Endothelial cell of umbilical vein (primary cell): Measurements from ENCODE around the gene ABCF1. TPM values are rescaled to one million over a fixed set of nuclear protein-coding genes. Genes with fewer than 3 reads are reported as not detected.

Experiments
- BruUV-seq: library from RNA; stranded (reverse); fragments of 400-500 nt; replicated peaks from 2 replicates; lab custom pipeline; 2021; lab: Mats Ljungman, UMichigan
- CTCF ChIA-PET: fragments of 300-600, 350-600 bp; sonication (Branson Sonifier 250); formaldehyde crosslinking; loops from one replicate; lab custom pipeline; 2021; ENCODE audit warnings: antibody characterized with exemption, inconsistent platforms; lab: Charles Lee
- POLR2A ChIA-PET: fragments of 300-600, 350-600 bp; sonication (Branson Sonifier 250); formaldehyde crosslinking; loops from one replicate; lab custom pipeline; 2021; ENCODE audit warnings: antibody characterized with exemption, inconsistent platforms; lab: Charles Lee
- DNase-seq: peaks from one replicate; pipeline ENCODE4 v3.0.0-alpha.2; 2011; ENCODE audit warnings: low read depth, low spot score
- FAIRE-seq: peaks from 2 replicates; lab custom pipeline; 2011; peaks lifted over from hg19 to GRCh38; lab: Jason Lieb, UNC
- H2AFZ ChIP-seq: 2 replicates; pipeline ENCODE4 v1.6.0; 2012; ENCODE audit warnings: low read depth, low read length, control low read depth, inconsistent platforms
- H3K27ac ChIP-seq: 2 replicates; pipeline ENCODE4 v1.5.1; 2011; ENCODE audit warnings: low read depth, mild to moderate bottlenecking, control low read depth, low read length, moderate library complexity; ENCODE audit not compliant: insufficient read depth
- H3K27me3 ChIP-seq, 2 experiments: 2 replicates each; pipeline versions ENCODE4 v1.6.0 to v1.6.1; 2011; ENCODE audit warnings: low read length in 2 of 2, mixed read lengths in 1 of 2; ENCODE audit not compliant: control insufficient read depth in 2 of 2, insufficient read depth in 2 of 2
- H3K36me3 ChIP-seq, 2 experiments: 2 replicates in 1 of 2; 3 replicates in 1 of 2; pipeline ENCODE4 v1.5.1; 2011; ENCODE audit warnings: low read length in 2 of 2, mild to moderate bottlenecking in 1 of 2, moderate library complexity in 1 of 2; ENCODE audit not compliant: control insufficient read depth in 2 of 2, insufficient read depth in 2 of 2; ENCODE audit errors: extremely low read depth in 1 of 2
- H3K4me1 ChIP-seq: 3 replicates; pipeline ENCODE4 v1.5.1; 2011; ENCODE audit warnings: mild to moderate bottlenecking, low read length; ENCODE audit not compliant: control insufficient read depth, insufficient read depth; ENCODE audit errors: extremely low read depth
- H3K4me2 ChIP-seq: 2 replicates; pipeline ENCODE4 v1.6.1; 2011; ENCODE audit warnings: low read length, control low read depth, mixed read lengths; ENCODE audit not compliant: insufficient read depth
- H3K4me3 ChIP-seq, 3 experiments: fragments of 200-600 bp in 1 of 3; sonication (generic), shearing (Covaris generic) in 1 of 3; replicated peaks in 1 of 3; 2 replicates each; pipeline ENCODE4 v1.5.1; 2011 to 2016; ENCODE audit warnings: control low read depth in 3 of 3, low read length in 3 of 3, mild to moderate bottlenecking in 2 of 3, inconsistent platforms in 1 of 3, low read depth in 1 of 3, moderate library complexity in 1 of 3; ENCODE audit not compliant: insufficient read depth in 1 of 3
- H3K79me2 ChIP-seq: 2 replicates; pipeline ENCODE4 v1.6.0; 2012; ENCODE audit warnings: low read length, inconsistent platforms; ENCODE audit not compliant: control insufficient read depth, insufficient read depth
- H3K9ac ChIP-seq: replicated peaks from 2 replicates; pipeline ENCODE3; 2011; ENCODE audit warnings: low read length, control low read depth; ENCODE audit not compliant: insufficient read depth; ENCODE audit errors: extremely low read depth
- H3K9me1 ChIP-seq: replicated peaks from 3 replicates; pipeline ENCODE4 v1.6.0; 2011; ENCODE audit warnings: mild to moderate bottlenecking, low read length; ENCODE audit not compliant: control insufficient read depth, insufficient read depth; ENCODE audit errors: extremely low read depth
- H3K9me3 ChIP-seq: replicated peaks from 2 replicates; pipeline ENCODE4 v1.5.1; 2012; ENCODE audit warnings: low read length, inconsistent platforms; ENCODE audit not compliant: control insufficient read depth, insufficient read depth
- H4K20me1 ChIP-seq: replicated peaks from 2 replicates; pipeline ENCODE3; 2011; ENCODE audit warnings: mild to moderate bottlenecking, low read length; ENCODE audit not compliant: control insufficient read depth, insufficient read depth; ENCODE audit errors: extremely low read depth
- CTCF ChIP-seq, 2 donors: IDR thresholded peaks; 1 replicate in 1 of 2; 2 replicates in 1 of 2; pipeline ENCODE4 v1.5.1; 2011; ENCODE audit warnings: low read length in 2 of 2, mild to moderate bottlenecking in 2 of 2, moderate library complexity in 2 of 2, control low read depth in 1 of 2, inconsistent platforms in 1 of 2, low read depth in 1 of 2; ENCODE audit not compliant: insufficient read depth in 1 of 2; ENCODE audit errors: extremely low read depth in 1 of 2
- EZH2 ChIP-seq: IDR thresholded peaks from 2 replicates; pipeline ENCODE4 v1.6.1; 2012; ENCODE audit warnings: borderline replicate concordance, low read depth, mild to moderate bottlenecking, moderate library complexity, low read length, inconsistent platforms; ENCODE audit not compliant: severe bottlenecking
- FOS ChIP-seq: IDR thresholded peaks from 2 replicates; pipeline ENCODE4 v1.6.1; 2011; ENCODE audit warnings: mild to moderate bottlenecking, low read length, moderate library complexity, borderline replicate concordance; ENCODE audit not compliant: insufficient read depth
- GATA2 ChIP-seq: IDR thresholded peaks from 2 replicates; pipeline ENCODE4 v1.7.0; 2011; ENCODE audit warnings: low read depth, mild to moderate bottlenecking, moderate library complexity, mixed read lengths, low read length; ENCODE audit not compliant: insufficient read length, insufficient read depth
- JUN ChIP-seq: IDR thresholded peaks from 2 replicates; pipeline ENCODE4 v1.6.1; 2011; ENCODE audit warnings: borderline replicate concordance, low read depth; ENCODE audit not compliant: insufficient read length, insufficient read depth
- MYC ChIP-seq: IDR thresholded peaks from one replicate; pipeline ENCODE4 v1.6.1; 2011; ENCODE audit warnings: mild to moderate bottlenecking, low read depth, low read length
- POLR2A ChIP-seq: IDR thresholded peaks from 2 replicates; pipeline ENCODE4 v1.6.1; 2012; ENCODE audit warnings: low read depth, mild to moderate bottlenecking, control low read depth, low read length
- POLR2AphosphoS5 ChIP-seq: IDR thresholded peaks from 2 replicates; pipeline ENCODE4 v1.6.1; 2012; ENCODE audit warnings: low read depth, mild to moderate bottlenecking, control low read depth, low read length, moderate library complexity; ENCODE audit not compliant: insufficient read depth
- dilution Hi-C: fragments of 300-500 bp; cut with MboI; formaldehyde crosslinking; loops from one replicate; pipeline ENCODE4 v1.15.0; 2019; ENCODE audit warnings: low sequenced_read_pairs; ENCODE audit not compliant: extremely low pct_ligation_motif_present
- intact Hi-C: fragments of 100-400 bp; cut with micrococcal nuclease; formaldehyde crosslinking; loops from one replicate; pipeline ENCODE4 v1.10.0; 2022
- polyA plus RNA-seq, 4 experiments: library from polyadenylated mRNA; depleted of rRNA in 3 of 4; stranded (reverse) in 3 of 4; unstranded in 1 of 4; fragments of >200 nt; gene quantifications; 2 replicates each; pipeline versions ENCODE4 v1.2.1 to v1.2.3, GENCODE V29; 2011 to 2012; ENCODE audit warnings: missing spikeins in 1 of 4
- total RNA-seq: library from RNA; stranded (reverse); gene quantifications from 2 replicates; pipeline ENCODE4 v1.2.3, GENCODE V29; 2021
- TF ChIP-seq, protein P1 (sequence below): IDR thresholded peaks from 2 replicates; pipeline ENCODE4 v1.6.1; 2011; ENCODE audit not compliant: insufficient read depth, insufficient read length

Gene ABCF1
- total and polyA plus RNA-seq, 2 donors (not counting 3 experiments of a cell fraction or from before 2014, with no cell fraction given), result 34.0 to 60.3 TPM

DNA sequence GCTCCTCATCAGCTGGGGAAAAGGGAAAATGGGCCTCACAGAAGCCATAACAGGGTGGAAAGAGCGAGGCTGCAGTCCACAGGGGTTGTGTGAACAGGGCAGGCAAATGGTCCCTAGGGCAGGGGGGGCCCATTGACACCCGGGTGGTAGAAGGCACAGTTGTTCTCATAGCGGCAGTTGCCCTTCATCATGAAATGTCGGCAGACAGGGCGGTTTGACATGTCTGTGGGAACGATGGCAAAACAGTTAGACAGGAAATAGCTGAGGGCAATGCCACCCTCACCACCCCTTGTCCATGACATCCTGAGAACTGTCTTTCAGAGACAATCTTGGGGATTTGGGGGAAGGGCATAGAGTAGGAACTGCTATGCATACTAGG is 30.2 kb downstream of the ABCF1 start:
- intact Hi-C loops, result no loop called here
- BruUV-seq, result no TSS peak
- H4K20me1 ChIP-seq, result no peaks in the 10 kb centered on the region
- no peaks in the 10 kb centered on the region for H3K79me2 ChIP-seq
- H3K9ac ChIP-seq, result no peak overlapping the region
- H3K36me3 ChIP-seq, result peaks cover 40 to 56% of the 10 kb centered on the region in 2 experiments
- H3K27me3 ChIP-seq, result no peaks in the 10 kb centered on the region
- TF ChIP-seq, protein P1, sequence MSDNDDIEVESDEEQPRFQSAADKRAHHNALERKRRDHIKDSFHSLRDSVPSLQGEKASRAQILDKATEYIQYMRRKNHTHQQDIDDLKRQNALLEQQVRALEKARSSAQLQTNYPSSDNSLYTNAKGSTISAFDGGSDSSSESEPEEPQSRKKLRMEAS, result no peak
- TF ChIP-seq POLR2A (no peak), CTCF (IDR thresholded peaks at IDR 0.05; ENCODE audit: extremely low read depth in 1 of 2, insufficient read depth in 1 of 2, low read depth in 1 of 2, low read length in 2 of 2) (no peak), GATA2 (no peak), EZH2 (no peak), FOS (no peak), MYC (no peak), POLR2AphosphoS5 (no peak), JUN (no peak)
- dilution Hi-C loops, result no loop called here
- H3K4me2 ChIP-seq, result no peak overlapping the region
- peaks cover 8% of the 10 kb centered on the region for H3K4me1 ChIP-seq
- H3K9me3 ChIP-seq, result no peaks in the 10 kb centered on the region
- DNase-seq (no peak), FAIRE-seq (no peak)
- CTCF ChIA-PET, result interaction anchor here (0.9 to 8.8 kb wide), 4 partner anchors 11 to 129 kb away, joined by 3 to 149 read pairs (median 6); no protein-coding TSS in a partner anchor
- no peak overlapping the region for H3K4me3 ChIP-seq
- H3K9me1 ChIP-seq, result no peaks in the 10 kb centered on the region
- no peak overlapping the region for H2AFZ ChIP-seq
- H3K27ac ChIP-seq, result no peak overlapping the region
- POLR2A ChIA-PET, result interaction anchor here (6.2 kb wide), 1 partner anchor 12 kb away, joined by 63 read pairs; no protein-coding TSS in a partner anchor
